Stimulated activated CD4-positive, alpha-beta T cell treated with anti-CD3 and anti-CD28 coated beads, TNF-alpha, amount 100 ng/mL, for 1 hour (primary cell): Measurements from ENCODE around the gene ATP4A.

ENCODE experiments used
- DNase-seq, 3 donors: peaks; one replicate each; pipeline ENCODE4 v3.0.0-alpha.2; 2020; ENCODE audit warnings: low read depth in 3 of 3, low spot score in 1 of 3

The ATP4A gene

DNA sequence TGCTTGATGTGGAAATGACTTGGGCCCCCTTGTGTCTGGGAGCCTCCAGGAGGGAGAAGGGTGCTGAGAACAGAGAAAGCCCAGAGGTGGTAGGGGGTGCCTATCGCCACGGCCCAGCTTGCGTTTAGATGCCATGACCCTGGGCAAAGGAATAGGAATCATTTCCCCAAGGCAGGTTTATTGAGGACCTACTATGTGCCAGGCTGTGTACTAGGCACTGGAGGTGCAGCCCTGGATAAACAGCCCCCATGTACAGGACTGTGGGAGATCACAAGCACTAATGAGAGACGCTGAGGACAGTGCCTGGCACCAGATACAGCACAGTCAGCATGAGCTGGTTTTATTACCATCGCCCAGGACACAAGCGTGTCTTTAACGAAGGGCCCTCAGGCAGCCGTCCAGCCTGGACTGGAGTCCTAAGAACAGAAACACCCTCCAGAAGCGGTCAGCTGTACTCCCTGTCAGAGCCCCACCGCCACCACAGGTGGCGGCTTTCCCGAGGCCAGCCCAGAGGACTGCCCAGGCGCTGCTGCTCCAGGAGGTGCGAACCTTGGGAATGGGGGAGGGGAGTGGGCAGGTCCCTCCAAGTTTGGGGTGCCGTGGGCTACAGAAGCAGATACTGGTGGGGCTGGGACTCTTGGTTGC lies 13.5 kb downstream of the ATP4A start:
- no peak for DNase-seq

DNA sequence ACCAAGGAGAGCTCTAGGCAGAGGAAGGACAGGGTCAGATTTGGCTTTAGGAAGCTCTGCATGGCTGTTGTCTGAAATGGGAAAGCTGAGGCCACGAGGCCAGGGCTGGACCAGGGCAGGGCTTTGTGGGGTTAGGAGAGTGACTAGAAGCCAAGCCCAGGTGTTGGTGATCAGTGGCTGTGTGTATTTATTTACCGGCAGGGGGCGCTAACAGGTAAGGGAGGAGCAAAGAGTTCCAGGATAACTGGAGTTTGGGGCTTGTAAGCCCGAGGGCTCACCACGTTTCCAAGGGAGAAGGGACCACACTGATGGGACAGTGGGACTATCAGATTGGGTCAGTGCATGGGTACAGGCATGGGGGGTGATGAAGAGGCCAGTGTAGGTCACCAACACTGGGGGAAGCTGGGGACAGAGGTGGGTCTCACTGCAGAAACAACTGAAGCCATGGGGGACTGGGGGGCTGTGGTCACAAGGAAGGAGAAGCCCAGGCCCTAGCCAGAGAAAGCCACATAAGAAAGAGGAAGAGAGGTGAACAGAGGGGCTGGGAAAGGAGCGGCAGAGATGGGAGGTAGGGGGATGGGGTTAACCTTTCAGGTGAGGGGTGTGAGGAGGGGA lies 14.2 kb downstream of the ATP4A start:
- DNase-seq = peak in 2 of 3 donors; percentile 13 to 25

DNA sequence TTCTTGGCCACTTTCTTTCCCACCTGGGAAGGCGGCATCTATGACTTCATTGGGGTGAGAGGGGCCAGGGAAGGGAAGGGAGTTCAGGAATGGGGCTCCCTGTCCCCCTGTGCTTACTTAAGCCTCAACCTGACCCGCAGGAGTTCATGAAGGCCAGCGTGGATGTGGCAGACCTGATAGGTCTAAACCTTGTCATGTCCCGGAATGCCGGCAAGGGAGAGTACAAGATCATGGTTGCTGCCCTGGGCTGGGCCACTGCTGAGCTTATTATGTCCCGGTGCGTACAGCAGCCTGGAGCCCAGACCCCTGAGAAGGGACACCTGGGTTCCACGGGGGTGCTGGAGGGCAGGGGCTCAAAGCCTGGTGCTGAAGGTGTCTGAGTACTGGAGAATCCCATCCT lies 16.9 kb downstream of the ATP4A start:
- DNase-seq = no peak

DNA sequence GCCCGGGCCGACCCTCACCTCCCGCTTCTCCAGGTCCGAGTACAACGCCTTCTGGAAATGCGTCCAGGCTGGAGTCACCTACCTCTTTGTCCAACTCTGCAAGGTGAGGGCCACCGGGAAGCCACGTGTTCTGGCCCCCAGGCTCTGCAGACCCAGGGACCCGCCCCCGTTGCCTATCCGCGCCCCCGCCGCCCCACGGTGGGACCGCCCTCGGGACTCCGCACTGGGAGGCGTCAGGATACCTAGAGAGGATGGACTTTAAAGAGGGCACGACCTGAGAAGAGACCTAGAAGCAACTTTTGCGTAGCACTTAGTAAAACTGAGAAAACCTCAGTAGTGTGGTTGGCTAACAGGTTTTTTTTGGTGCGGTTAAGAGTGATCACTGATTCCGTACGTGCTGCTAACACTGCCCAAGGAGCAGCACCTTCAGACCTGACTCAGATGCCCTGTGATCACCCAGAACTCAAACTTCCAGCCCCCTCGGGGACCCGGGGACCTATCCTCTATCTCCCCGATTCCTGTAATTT lies 17.5 kb downstream of the ATP4A start:
- peak in 1 of 3 donors; percentile 43 for DNase-seq

DNA sequence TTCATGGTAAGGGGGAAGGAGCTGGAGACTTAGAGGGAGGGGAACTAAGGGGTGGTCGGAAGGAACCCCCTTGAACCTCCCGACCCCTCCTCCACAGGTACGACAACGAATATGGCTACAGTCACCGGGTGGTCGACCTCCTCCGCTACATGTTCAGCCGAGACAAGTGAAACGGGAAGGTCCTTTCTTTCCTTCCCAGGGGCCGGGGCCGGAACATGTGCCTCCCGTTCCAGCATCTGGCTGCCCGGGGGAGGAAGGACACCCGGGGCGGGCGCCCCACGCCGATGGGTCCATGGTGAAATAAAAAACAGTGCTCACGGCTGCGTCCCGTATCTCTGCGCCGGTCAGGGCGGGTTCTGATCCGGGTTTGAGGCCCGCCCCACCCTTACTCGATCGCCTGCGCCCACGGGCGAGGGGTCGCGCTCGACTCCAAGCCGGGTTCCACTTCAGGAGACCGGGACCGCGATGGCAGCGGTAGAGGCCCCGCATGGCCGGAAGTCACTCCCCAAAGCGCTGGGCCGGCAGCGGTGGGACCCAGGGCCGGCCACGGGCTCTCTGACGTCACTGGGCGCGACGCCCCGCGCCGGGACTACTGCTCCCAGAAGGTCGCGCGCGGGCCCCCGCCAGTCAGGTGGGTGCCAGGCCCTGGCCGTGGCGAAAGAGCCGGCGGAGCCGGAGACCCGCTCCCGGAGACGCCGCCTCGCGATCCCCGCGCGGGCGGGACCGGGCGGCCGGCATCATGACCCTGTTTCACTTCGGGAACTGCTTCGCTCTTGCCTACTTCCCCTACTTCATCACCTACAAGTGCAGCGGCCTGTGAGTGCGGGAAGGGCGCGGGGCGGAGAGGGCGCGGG lies 18.2 kb downstream of the ATP4A start, which contains the start of gene TMEM147:
Gene TMEM147, plus strand, starts transcription at position 626 of the 854 bp plus-strand sequence. Its CDS starts 114 bp downstream, at position 740.
- peak; percentile 23 to 74 (median 45) for DNase-seq

DNA sequence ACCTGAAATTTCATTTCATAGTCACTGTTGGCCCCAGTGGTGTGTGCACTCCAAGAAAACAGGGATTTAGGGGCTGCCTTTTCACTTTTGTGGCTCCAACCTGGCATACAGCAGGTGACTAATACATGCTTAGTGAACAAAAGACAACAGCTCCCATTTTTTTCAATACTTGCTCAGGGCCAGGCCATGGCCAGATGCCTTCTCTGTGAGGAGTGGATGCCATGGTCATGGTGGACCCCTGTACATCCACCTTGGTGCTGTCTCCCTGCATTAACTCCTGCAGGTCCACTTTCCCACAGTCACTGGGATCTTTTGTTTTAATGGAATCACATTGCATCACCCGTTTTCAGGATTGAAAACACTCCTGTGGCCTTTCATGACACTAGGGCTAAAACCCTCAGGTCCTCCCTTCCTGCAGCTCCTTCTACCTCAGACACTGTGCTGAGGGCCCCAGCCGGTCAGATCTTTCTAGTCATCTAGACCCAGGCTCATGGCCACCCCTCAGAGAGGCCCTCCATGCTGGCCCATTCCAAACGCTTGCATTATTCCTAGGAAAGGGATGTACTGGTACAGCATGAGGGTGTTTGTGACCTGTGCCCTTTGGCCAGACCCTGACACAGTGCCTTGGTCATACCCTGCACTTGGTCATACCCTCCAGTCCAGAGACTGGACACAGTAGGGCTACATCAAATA lies 19.2 kb downstream of the ATP4A start:
- DNase-seq = no peak

DNA sequence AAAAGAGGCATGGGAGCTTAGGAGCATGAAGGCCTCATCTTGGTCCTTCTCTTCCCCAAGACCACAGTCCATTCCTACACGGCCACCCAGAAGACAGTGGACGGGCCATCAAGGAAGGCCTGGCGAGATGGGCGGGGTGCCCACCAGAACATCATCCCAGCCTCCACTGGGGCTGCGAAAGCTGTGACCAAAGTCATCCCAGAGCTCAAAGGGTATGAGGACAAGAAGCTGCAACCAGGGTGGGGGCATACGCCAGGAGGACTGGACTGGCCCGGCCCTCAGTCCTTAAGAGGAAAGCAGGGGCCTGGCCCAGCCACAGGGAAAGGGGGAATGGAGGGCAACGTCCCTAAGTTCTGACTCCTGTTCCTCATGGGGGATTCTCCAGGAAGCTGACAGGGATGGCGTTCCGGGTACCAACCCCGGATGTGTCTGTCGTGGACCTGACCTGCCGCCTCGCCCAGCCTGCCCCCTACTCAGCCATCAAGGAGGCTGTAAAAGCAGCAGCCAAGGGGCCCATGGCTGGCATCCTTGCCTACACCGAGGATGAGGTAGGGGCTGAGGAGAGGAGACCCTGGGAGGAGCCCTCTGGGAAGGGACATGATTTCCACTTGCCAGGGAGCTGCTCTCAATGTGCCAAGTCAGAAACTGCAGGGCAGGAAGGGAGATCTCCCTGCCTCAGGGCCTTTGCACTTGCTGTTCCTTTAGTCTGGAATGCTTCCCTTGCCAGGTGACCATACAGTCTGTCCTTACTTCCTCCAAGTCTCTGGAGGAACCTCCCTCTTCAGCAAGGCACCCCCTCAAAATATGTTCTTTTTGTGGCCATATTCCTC lies 20.0 kb downstream of the ATP4A start:
- DNase-seq = no peak

DNA sequence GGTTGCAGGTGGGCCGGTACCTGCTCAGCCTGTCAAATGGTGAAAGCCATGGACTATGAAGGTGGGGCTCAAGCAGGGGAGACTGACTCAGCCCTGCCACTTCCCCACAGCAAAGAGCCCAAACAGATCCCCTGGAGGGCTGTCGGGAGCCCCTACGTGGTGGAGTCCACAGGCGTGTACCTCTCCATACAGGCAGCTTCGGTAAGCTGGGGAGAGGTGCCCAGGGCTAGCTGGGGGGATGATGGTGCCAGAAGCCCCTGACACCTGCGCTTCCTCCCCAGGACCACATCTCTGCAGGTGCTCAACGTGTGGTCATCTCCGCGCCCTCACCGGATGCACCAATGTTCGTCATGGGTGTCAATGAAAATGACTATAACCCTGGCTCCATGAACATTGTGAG lies 21.2 kb downstream of the ATP4A start:
- no peak for DNase-seq

DNA sequence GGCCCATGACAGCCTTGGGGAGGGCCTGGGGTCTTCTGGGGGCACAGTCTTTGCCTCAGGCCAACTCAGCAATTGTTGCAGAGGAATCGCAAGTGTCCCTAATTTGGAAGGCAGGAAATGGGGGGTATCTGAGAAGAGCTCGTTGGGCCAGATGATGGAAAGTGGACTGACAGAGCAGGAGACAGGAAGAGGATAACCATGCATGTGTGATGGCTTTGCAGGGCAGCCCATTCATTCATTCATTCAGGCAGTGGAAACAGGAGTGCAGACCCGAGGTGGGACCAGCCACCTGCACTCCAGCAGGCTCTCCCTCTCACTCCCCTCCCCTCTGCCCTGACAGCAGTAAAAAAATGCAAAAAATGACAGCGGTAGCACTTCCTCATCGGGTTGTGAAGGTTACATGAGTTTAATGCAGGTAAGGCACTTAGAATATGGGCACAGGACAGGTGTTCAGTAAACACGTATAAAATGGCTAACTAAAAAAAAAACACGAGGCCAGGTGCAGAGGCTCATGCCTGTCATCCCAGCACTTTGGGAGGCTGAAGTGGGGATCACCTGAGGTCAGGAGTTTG lies 23.0 kb downstream of the ATP4A start:
- DNase-seq = no peak

DNA sequence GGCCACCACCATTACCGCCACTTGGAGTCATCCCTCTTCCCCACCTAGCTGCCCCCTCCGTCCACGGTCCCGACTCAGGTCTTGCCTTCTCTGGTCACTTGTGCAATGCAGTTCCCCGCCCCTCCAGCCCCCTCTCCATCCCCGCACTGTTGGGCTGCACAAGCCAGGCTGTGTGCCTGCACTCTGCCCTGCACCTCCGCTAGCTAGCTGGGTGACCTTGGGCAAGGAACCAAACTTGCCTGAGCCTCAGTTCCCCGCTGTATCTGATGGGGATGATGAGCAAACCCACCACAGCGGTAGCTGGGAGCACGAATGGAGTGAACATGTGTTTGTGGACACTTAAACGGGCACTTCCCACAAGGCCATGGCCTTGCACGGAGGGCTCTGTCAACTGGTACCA lies 23.6 kb downstream of the ATP4A start:
- DNase-seq = no peak

DNA sequence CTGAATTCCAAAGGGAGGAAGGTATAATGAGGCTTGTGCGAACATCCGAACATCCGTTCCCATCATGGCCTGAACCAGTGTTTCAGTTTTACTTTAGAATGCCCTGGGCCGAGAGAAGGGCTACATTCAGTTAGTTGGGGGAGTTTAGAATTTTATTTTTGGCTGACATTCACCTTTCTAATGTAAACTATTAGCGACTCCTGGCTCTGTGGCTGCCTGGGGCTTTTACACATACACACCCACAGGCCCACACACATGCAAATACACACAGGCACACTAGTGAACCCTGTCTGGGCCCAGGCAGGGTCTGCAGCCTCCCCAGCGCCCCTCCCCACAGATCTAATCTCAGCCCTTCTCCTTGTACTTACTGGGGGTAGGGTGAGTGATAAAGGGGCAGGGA lies 24.1 kb downstream of the ATP4A start:
- DNase-seq = no peak

DNA sequence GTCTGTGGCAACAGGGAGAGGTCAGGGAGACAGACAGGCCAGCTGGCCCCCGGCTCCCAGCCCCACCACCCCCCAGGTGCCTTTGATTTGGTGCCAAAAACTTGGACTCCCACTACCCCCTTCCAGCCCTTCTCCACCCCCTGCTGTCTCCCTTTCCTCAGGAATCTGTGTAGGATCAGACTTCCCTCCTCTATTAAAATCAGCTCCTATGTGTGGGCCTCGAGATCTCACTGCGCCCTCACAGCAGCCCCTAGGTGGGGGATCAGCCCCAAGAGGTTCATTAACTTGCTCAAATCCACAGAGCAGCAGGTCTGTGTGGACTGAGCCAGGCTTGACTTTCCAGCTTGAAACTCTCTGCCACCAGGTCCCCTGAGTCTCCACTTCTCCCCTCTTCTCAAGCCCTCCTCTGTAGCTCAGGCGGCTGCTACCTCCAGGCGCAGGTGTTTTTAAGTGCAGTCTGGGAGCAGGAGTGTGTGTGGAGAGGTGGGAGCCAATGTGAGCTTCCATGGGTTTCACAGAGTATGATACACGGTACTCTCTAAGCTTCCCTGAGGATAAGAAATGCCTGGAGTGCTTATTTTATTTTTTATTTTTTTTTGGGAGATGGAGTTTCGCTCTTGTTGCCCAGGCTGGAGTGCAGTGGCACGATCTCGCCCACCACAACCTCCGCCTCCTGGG lies 28.5 kb downstream of the ATP4A start:
- no peak for DNase-seq

DNA sequence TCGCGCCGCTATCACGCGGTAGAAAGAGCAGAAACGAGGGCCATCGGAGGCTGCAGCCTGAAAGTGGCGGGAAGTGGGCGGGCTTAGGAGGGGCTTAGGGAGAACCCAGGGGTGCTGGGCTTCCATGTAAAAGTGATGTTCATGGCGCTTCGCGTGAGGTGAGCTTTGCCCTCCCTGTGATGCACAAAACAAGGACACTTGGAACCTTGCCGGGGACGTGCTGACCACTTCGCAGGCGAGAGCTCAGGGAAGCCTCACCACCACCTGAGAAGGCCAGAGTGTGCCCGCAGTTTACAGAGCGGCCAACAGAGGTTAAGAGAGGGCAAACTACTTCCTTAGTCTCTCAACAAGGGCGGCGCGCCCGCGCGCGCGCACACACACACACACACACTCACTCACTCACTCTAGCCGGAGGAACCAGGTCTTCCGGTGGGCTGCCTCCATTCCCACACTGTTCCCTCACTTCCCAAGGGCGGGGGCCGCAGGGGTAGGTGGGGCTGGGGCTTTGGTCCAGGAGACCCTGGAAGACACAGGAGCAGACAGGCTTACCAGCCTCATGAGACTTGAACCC lies 29.6 kb downstream of the ATP4A start:
- no peak for DNase-seq

DNA sequence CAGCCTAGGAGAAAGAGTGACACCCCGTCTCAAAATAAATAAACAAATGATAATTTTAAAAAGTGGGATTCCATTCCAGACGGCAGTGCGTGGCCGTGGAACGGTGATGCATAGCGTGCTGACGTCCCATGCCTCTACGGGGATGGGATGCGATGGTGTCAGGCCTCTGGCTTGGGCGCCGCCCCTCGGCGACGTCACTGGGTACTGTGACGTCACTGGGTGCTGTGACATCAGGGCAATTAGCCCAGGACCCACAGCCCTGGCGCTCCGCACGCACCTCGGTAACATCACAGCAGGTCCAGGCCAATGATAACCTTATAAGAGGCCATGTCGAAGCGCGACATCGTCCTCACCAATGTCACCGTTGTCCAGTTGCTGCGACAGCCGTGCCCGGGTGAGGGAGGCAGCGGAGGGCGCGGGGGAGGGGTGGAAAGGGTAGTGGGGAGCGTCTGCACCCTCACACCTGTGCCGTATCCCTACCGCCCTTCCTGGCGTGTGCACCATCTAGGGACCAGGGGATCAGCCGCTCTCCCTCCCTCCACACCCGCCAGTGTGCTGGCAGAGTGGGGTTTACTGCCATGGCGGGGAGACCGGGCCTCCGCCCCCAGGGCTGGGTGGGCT lies 30.1 kb downstream of the ATP4A start, which contains the start of gene GAPDHS:
Gene GAPDHS, plus strand, starts transcription at position 256 of the 621 bp plus-strand sequence. Its CDS starts 72 bp downstream, at position 328.
- no peak for DNase-seq

DNA sequence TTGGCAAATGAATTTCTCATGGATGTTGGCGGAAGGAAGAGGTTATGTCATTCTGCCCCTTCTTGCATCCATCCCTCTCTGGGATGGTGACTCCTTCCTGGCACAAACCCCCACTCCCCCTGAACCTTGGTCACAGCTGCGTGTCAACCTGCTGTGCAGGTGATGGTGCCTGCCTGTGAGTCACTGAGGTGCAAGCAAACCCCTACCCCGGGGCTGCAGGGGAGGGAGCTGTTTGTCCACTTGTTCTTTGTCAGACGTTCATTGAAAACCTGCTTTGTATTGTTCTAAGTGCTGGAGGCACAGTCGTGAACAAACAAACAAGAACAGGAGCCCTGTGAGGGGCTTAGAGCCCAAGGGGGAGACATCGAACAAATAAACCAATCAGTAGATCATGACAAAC lies 32.2 kb downstream of the ATP4A start:
- DNase-seq = no peak

DNA sequence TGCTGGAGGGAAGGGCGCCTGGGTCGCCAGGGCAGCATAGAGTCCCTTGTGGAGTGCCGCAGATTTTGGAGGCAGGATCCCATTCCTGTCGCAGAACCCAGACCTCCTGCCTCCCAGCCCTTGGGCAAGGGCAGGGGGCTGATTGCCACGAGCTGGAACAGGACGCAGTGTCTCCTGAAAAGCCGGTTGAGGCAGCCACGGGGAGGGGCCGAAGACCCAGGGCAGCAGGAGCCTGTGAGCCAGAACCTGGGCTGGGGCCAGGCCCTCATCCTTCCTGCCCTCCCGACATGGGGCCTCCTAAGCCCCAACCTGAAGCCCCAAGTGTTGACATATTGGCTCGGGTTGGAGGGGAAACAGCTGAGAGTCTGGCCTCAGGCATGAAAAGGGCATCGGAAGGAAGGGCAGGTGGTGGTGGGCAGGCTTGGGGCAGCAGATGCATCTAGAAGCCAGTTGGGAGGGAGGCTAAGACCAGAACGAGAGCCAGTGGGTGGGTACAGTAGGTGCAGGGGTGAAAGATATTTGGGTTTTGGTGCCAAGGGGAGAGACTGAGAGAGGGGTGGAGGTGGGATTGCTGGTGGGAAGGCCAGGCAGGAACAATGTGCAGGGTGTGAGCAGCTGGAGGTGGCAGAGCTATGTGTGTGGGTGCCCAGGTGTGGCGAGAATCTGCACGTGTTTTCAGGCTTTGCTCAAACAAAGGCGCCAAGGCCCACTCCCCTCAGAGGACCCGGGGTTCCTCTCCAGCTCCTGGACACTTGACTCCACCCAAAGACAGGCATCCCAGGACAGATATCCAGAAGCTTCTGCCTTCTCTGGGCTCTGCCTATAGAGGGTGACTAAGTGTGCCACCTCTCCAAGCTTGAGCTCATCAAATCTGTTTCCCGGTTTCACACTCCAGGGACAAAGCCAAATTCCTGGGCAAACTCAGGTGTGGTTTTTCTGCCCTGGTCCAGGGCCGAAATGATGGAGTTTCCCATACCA lies 33.9 kb downstream of the ATP4A start:
- DNase-seq = no peak
